Measurements from ENCODE around the gene LRRTM4.
"Not testable (repeated sequence)": the region's sequence is repeated elsewhere in the genome, so short reads cannot be mapped to it uniquely, and the experiment has no call there.

Gene LRRTM4

GRCh38 chr2:76713312-76713711 is 808.9 kb downstream of the LRRTM4 start:
- no peak for DNase-seq

DNA sequence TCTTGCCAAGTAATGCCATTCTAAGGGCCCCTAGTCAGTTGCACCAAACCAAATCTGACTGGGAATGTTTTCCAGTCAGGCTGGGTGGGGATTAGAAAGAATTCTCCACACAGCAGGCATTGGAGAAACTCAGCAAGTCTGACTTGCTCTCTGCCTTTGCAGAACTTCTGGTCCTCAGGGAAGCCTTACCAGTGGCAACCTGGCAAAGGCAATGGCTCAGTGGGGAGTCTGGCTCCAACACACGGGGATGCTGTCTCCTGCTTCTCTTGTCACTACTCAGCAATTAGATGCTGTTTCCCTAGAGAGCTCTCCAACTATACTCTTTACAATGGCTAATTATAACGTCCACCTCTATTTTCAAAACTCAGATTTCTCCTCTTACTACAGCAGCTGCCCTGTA is 810.7 kb downstream of the LRRTM4 start:
- no peak for DNase-seq

DNA sequence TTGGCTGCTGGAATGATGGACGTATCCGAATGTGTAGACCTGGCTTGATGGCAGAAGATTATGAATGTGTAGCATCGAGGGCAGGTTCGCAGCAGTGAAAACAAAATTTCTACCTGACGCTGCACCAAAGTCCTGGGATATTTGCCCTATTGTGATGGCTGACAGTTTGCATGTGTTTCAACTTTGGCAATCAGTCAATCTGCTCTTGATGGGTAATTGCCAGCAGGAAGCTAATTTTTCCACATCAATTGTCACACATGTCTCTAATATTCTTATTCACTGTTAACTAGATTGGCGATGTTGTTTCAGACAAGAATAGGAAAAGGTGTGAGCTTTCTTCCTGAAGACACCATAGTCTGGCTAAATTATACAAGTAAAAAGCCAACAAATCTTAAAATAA is 821.3 kb downstream of the LRRTM4 start:
- DNase-seq = no peak

- not testable (repeated sequence) for DNase-seq
These were observed 824.0 kb downstream of the LRRTM4 start for GRCh38 chr2:76697998-76698713.

Data from hematopoietic multipotent progenitor cell treated with erythropoietin and hydrocortisone succinate and interleukin-3 and kit ligand, for 6 days (in vitro differentiated cells).